Measurements from ENCODE around the gene OR4K1.
"Not testable (repeated sequence)": the region's sequence is repeated elsewhere in the genome, so short reads cannot be mapped to it uniquely, and the experiment has no call there.

DNA sequence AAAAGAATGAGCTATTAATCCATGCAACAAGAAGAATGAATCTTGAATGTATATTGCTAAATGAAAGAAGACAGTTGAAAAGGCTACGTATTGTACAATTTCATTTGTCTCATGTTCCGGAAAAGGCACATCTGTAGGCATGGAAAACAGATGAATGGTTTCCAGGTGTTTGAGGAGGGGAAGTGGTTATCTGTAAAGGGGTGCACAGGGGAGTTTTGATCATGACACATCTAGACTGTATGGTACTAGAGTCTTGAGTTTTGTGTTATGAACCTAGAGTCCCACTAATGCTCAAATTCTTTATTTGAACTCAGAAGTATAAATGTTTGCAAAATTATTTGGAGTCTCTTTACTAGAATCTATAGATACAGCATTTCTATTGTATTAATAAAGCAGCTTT, 39.0 kb downstream of the OR4K1 start:
- not testable (repeated sequence) for TF ChIP-seq EZH2phosphoT487 (conservative IDR thresholded peaks at IDR 0.05; ENCODE audit: low read length); CTCF (IDR thresholded peaks at IDR 0.05; ENCODE audit: insufficient read depth, low read length, poor library complexity, severe bottlenecking)
